Left ventricle myocardium inferior (tissue), 1 donor: ENCODE results near the gene CPNE4. TPM values are rescaled to one million over a fixed set of nuclear protein-coding genes. Genes with fewer than 3 reads are reported as not detected.

Source experiments
- DNase-seq: peaks from one replicate; pipeline ENCODE4 v3.0.0-alpha.2; 2020
- H3K27ac ChIP-seq: fragments of 200-600 bp; replicated peaks from 2 replicates; pipeline ENCODE4 v1.8.0; 2021
- H3K27me3 ChIP-seq: fragments of 200-600 bp; 2 replicates; pipeline ENCODE4 v1.8.0; 2021; ENCODE audit warnings: low read depth
- H3K36me3 ChIP-seq: fragments of 200-600 bp; 2 replicates; pipeline ENCODE4 v1.8.0; 2021
- H3K4me1 ChIP-seq: fragments of 200-600 bp; 2 replicates; pipeline ENCODE4 v1.8.0; 2021
- H3K4me3 ChIP-seq: fragments of 200-600 bp; 2 replicates; pipeline ENCODE4 v1.8.0; 2021; ENCODE audit warnings: mild to moderate bottlenecking, moderate library complexity
- H3K9me3 ChIP-seq: fragments of 200-600 bp; replicated peaks from 2 replicates; pipeline ENCODE4 v1.8.0; 2021
- CTCF ChIP-seq: fragments of 200-600 bp; IDR thresholded peaks from 2 replicates; pipeline ENCODE4 v1.8.0; 2021; ENCODE audit warnings: antibody characterized with exemption, mild to moderate bottlenecking, borderline replicate concordance
- intact Hi-C: fragments of 100-400 bp; cut with micrococcal nuclease; formaldehyde crosslinking; loops from one replicate; pipeline ENCODE4 v1.11.0; 2022
- total RNA-seq: library from RNA; stranded (reverse); fragmentation: NEBNext Ultra II Directional; extraction: Animal tissue kit (Norgen Biotek cat#: 25700); gene quantifications from one replicate; pipeline ENCODE4 v1.2.1, GENCODE V29; 2021
- donor health status: DM: no; HTN: yes; CAD: no; lungs with severe emphysema.

CPNE4 gene
- total RNA-seq, 1 donor from 2014 or later: 17.9 TPM

DNA sequence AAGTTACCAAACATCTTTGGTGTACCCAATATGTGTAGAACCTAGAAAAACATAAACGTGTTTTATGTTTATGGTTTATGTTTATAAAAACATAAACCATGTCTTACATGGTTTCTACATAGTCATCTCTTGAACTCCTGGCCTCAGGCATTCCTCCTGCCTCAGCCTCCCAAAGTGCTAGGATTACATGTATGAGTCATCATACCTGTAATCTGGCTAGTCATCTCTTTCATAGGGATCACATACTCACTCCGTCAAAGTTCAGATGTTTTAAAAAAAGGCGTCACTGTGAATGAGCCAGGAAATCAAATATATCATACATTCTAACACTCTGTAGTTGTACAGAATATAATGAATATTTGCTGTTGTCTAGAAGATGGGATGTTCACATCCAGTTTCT, 178.6 kb downstream of the CPNE4 start:
- intact Hi-C loops: no loop called here
- H3K4me3 ChIP-seq: no peak overlapping the region
- no peak for DNase-seq
- H3K36me3 ChIP-seq: no peaks in the 10 kb centered on the region
- no peak overlapping the region for H3K27ac ChIP-seq
- H3K27me3 ChIP-seq: peaks cover 8% of the 10 kb centered on the region
- H3K9me3 ChIP-seq: no peaks in the 10 kb centered on the region
- H3K4me1 ChIP-seq: no peaks in the 10 kb centered on the region
- no peak for TF ChIP-seq CTCF

DNA sequence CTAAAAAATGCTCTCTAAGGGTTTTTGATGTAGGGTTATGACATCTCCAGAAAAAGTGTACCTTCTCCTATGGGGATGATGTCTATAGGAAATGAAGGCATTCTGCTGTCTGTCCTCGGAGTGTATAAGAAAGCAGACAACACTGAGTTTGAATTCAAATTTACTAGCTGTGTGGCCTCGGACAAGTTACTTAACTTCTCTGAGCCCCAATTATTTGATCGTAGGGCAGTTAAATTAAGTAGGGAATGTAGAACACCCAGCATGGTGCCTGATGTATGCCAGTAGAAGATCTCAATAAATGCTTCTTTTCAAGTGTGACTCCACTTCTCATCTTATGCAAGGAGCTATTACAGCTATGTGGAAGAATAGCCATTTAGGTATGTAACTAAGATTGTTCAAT, 184.6 kb downstream of the CPNE4 start:
- intact Hi-C loops: no loop called here
- no peaks in the 10 kb centered on the region for H3K4me1 ChIP-seq
- H3K4me3 ChIP-seq: no peak overlapping the region
- DNase-seq: no peak
- peaks cover 8% of the 10 kb centered on the region for H3K27me3 ChIP-seq
- TF ChIP-seq CTCF: no peak
- no peak overlapping the region for H3K27ac ChIP-seq
- H3K9me3 ChIP-seq: no peaks in the 10 kb centered on the region
- H3K36me3 ChIP-seq: no peaks in the 10 kb centered on the region

DNA sequence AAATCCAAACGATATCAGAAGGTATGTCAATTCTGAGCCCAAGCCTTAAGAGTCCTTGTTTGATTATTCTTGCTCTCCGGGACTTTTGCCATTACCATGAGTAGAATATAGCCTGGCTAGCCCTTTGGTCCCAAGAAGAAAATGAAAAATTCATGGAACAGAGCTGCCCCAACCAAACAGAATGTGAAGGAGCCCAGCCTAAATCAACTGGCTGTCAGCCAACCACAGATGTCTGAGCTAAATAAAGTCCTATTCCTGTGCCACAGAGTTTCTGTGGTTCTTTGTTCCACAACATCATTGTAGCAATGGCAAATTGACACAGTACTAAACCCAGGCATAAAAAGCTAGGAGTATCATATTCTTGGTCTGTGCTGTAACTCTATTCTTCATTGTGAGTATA, 185.2 kb downstream of the CPNE4 start:
- H3K27ac ChIP-seq: no peak overlapping the region
- no peaks in the 10 kb centered on the region for H3K9me3 ChIP-seq
- no peaks in the 10 kb centered on the region for H3K36me3 ChIP-seq
- H3K4me1 ChIP-seq: no peaks in the 10 kb centered on the region
- H3K27me3 ChIP-seq: peaks cover 8% of the 10 kb centered on the region
- no peak for DNase-seq
- intact Hi-C loops: no loop called here
- no peak for TF ChIP-seq CTCF
- H3K4me3 ChIP-seq: no peak overlapping the region

- H3K36me3 ChIP-seq: no peaks in the 10 kb centered on the region
- peaks cover 8% of the 10 kb centered on the region for H3K27me3 ChIP-seq
- TF ChIP-seq CTCF: no peak
- no peak overlapping the region for H3K4me3 ChIP-seq
- H3K27ac ChIP-seq: no peak overlapping the region
- no peaks in the 10 kb centered on the region for H3K9me3 ChIP-seq
- intact Hi-C loops: no loop called here
- H3K4me1 ChIP-seq: no peaks in the 10 kb centered on the region
- no peak for DNase-seq
Measured at GRCh38 chr3:131847966-131848510, 186.8 kb downstream of the CPNE4 start.

GRCh38 chr3:131846296-131846924, 188.4 kb downstream of the CPNE4 start:
- Histone ChIP-seq H3K9me3 (no peaks in the 10 kb centered on the region), H3K4me1 (no peaks in the 10 kb centered on the region), H3K27ac (no peak overlapping the region), H3K36me3 (no peaks in the 10 kb centered on the region), H3K27me3 (peaks cover under 1% of the 10 kb centered on the region), H3K4me3 (no peak overlapping the region)
- no peak for TF ChIP-seq CTCF
- intact Hi-C loops: no loop called here
- no peak for DNase-seq
